WI38 (cell line): Measurements from ENCODE around the gene SEPHS1.

Experiments used
- H3K4me3 ChIP-seq: 2 replicates; pipeline ENCODE4 v1.5.1; 2011; ENCODE audit warnings: low read depth, mild to moderate bottlenecking, control low read depth, low read length
- TF ChIP-seq, protein P1 (sequence below): IDR thresholded peaks from 2 replicates; pipeline ENCODE4 v1.5.1; 2012; ENCODE audit warnings: low read depth, mild to moderate bottlenecking, control low read depth, low read length

Gene SEPHS1

DNA sequence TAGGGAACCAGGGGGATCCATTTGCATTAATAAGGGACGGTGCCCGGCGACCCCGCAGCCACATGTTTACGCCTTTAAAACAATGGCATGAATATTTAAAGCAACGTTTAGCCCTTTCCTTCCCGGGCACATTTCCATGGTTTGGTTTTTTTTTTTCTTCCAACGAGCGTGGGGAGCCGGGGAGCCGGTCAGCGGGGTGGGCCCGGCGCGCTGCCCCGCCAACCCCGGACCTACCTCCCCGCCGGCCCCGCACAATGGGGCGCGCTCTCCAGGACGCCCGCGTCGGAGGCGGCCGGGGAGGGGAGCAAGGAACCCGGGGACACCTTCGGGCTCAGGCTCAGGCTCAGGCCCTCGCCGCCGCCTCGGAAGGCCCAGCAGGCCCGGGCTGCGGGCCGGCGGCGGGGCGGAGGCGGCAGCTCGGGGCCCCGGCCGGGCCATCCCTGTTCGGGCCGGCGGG, 1.0 kb downstream of the SEPHS1 start:
- TF ChIP-seq, protein P1, sequence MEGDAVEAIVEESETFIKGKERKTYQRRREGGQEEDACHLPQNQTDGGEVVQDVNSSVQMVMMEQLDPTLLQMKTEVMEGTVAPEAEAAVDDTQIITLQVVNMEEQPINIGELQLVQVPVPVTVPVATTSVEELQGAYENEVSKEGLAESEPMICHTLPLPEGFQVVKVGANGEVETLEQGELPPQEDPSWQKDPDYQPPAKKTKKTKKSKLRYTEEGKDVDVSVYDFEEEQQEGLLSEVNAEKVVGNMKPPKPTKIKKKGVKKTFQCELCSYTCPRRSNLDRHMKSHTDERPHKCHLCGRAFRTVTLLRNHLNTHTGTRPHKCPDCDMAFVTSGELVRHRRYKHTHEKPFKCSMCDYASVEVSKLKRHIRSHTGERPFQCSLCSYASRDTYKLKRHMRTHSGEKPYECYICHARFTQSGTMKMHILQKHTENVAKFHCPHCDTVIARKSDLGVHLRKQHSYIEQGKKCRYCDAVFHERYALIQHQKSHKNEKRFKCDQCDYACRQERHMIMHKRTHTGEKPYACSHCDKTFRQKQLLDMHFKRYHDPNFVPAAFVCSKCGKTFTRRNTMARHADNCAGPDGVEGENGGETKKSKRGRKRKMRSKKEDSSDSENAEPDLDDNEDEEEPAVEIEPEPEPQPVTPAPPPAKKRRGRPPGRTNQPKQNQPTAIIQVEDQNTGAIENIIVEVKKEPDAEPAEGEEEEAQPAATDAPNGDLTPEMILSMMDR = no peak
- peak overlapping the region; percentile 81 for H3K4me3 ChIP-seq

DNA sequence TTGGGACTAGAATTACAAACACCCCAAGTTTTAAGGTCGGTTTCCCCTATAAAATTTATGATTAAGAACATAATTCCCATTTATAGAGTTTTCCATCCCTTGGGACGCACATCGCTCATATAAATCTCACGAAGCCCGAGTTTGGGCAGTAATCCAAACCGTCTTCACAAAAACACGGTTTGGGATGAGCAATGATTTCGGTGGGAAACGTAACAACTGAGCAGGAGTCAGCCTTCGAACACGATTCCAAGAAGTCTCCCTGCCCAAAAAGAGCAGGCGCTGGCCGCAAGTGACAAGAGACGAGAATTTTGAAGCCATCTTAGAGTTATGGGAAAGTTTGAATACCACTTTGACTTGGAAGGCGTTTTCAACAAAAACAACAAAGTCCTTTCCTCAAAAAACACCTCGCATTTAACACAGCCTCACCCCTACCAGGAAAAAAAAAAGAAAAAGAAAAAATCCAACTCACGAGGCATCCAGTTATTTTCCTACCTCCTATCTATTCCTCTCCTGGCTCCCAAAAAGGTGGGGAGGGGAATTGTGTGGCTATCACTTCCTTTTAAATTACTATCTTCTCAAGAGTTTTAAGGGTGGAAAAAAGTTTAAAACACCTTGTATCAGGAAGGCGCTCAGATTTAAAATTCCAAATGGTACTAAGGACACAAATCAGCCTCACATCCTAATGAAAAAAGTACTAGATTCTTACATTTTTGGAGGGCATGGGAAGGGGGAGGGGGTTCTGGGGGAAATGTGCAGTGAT, 1.6 kb downstream of the SEPHS1 start:
- TF ChIP-seq, protein P1 = no peak
- peak overlapping the region; percentile 81 for H3K4me3 ChIP-seq

DNA sequence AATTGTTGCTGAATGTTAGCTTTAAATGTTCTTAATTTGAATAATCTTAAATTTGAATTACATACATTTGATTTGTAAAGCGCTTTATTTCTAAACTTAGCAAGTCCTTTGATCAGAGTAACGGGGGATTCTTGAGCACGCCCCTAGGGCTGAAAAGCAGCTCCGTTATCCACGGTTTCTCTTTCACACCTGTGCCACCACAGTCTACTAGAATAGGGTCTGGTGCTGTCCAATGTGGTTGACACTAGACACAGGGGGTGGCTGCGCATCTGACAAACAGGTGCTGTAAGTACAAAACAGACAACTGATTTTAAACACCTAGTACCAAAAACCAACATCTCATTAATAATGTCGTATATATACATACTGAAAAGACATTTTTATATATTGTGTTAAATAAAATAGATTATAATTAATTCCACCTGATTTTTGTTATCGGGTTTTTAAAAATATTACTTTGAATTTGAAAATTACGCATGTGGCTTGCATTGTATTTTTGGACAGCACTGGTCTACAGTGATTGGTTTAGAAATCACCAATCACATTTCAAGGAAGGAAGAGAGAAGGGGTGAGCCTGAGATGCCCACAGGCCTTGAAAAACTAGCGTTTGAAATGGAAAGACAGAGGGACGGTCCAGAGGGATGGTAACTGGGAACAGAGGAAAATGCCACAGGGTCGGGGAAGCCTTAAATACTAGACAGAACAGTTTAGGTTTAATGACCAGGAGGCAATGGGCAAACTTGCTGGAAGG, 7.3 kb downstream of the SEPHS1 start:
- TF ChIP-seq, protein P1 = no peak
- H3K4me3 ChIP-seq = no peak overlapping the region

DNA sequence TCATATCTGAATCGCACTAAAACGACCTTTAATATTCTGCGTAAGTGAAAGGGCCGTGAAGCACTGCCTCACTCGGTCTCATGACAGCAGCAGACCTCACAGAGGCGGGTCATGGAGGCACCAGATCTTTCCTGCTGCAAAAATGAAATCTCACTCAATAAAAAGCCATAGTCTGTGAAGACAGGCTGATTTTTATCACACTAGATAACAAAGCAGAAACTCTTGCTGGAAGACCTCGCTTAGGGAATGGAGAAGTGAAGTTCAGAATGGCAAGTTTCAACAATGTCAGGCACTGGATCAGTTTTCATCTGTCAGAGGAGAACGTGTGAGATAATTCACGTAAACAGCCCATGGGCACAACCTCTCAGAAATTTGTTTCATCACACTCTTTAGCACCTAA, 8.0 kb downstream of the SEPHS1 start:
- H3K4me3 ChIP-seq = no peak overlapping the region
- TF ChIP-seq, protein P1 = no peak

DNA sequence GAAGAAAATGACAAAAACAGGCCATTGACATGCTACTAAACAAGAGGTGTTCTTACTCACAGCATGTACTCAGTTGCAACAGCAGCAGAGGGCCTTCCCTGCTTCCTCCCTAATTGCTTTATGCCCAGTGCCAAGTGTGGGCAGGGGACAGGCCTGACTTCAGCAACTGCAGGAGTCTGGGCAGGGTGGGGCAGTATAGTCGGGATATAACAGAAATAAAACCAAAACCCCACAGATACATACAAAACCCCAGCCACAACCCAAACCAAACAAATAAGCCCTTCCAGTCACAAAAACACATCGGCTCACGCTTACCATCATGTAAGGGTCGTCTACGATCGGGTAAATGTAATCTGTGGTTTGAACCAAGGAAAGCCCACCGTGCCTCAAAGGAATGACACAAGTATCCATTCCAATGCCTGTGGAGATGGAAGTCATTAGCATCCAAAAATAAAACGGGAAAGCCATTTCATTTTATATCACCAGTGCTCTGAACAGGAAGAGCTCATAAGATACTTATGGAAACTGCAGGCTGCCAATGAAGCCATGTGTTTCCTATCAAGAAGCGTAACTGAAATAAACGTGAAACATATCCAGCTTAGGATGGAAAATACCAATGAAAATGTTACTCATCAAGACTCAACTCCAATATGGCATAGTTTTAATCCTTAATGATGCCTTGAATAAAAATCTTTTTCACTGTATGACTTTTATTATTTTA, 9.5 kb downstream of the SEPHS1 start:
- H3K4me3 ChIP-seq = no peak overlapping the region
- TF ChIP-seq, protein P1 = no peak

DNA sequence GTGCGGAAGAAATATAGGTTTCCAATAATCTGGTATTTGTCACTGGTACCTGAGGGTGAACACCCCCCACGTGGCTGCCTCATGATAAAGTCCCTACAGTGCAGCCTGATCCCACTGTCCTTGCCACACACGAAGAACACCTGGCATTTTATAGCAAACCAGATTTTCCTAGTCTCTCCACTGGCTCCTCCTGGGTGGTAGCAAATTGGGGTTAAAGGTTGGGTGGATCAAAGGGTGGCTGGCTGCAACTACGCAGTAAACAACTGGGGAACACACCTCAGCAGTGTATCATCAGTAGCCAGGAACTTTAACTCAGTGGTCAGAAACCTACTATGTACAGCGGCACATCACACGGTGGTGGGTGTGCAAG, 10.3 kb downstream of the SEPHS1 start:
- H3K4me3 ChIP-seq = no peak overlapping the region
- TF ChIP-seq, protein P1 = no peak
